ENCODE data around the gene SAC3D1.

GRCh38 chr11:65036931-65037330, 4.1 kb upstream of the SAC3D1 start:
- TF ChIP-seq CTCF (IDR thresholded peaks at IDR 0.05) (no peak), POLR2AphosphoS5 (IDR thresholded peaks at IDR 0.05) (no peak), POLR2A (IDR thresholded peaks at IDR 0.05) (no peak)

Measured in prostate gland (tissue), 2 donors.